Stimulated activated CD4-positive, alpha-beta T cell treated with anti-CD3 and anti-CD28 coated beads, TNF-alpha, amount 100 ng/mL, for 24 hours (primary cell): ENCODE data around the gene ZNF630.
"Not testable (repeated sequence)": the region's sequence is repeated elsewhere in the genome, so short reads cannot be mapped to it uniquely, and the experiment has no call there.

Experiments
- DNase-seq, 3 experiments: peaks; one replicate each; pipeline ENCODE4 v3.0.0-alpha.2; 2020; ENCODE audit warnings: low read depth in 3 of 3

Gene ZNF630

GRCh38 chrX:48030237-48030636 is 41.2 kb downstream of the ZNF630 start:
- DNase-seq: no peak

DNA sequence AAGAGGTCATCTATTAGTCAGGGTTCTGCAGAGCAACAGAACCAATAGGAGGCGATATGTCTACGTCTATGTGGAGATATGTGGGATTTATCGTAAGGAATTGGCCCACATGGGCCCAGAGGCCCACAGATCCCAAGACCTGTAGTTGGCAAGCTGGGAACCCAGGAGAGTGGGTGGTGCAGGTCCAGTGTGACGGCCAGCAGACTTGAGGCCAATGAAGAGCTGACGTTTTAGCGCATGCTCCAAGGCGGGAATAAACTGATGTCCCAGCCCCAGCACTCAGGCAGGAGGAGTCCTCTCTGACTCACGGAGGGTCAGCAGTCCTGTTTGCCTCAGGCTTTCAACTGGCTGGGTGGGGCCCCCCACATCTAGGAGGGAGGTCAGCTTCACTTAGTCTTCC is 43.3 kb downstream of the ZNF630 start:
- no peak for DNase-seq

GRCh38 chrX:48027545-48027944 is 43.9 kb downstream of the ZNF630 start:
- DNase-seq: not testable (repeated sequence)

DNA sequence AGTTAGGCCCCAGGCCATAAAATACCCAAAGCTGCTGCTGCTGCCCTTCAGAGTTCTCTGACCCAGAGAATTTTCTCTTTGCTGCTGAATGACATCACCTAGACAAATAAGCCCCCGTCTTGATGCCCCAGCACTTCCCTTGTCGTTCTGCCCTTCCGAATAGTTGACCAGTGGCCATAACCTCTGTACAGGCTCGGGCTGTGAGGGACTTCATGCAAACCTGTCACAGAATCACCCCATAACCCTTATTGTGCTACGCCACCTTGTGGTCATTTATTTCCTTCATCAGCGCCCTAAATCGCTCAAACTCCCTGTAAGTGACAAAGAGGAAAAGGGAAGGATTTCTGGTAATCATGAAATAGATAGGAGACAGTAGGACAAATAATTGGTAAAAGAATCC is 45.9 kb downstream of the ZNF630 start:
- peak in 1 of 3 experiments; percentile 22 for DNase-seq

GRCh38 chrX:48022738-48023137 is 48.7 kb downstream of the ZNF630 start:
- no peak for DNase-seq

GRCh38 chrX:48022100-48022499 is 49.3 kb downstream of the ZNF630 start:
- no peak for DNase-seq

GRCh38 chrX:48021026-48021900 is 50.2 kb downstream of the ZNF630 start:
- DNase-seq: peak; percentile 53 to 70 (median 53)

DNA sequence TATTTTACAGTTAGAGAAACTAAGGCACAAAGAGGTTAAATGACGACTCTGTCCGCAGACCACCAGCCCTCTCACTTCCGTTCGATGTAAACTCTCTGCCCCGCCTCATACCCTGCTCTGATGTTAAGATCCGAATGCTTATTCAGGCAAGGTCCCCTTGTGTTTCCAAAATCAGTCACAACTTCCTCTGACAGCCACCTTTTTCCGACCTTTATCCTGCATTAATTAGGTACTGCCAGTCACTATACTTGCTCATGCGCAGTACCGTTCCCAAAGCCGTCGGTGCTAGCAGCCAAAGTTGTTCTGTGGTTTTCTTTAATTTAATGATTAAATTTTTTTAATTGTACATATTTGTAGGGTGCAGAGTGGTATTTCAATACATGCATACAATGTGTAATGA is 51.0 kb downstream of the ZNF630 start:
- DNase-seq: peak in 2 of 3 experiments; percentile 18 to 28

GRCh38 chrX:48019892-48020291 is 51.5 kb downstream of the ZNF630 start:
- DNase-seq: not testable (repeated sequence)

DNA sequence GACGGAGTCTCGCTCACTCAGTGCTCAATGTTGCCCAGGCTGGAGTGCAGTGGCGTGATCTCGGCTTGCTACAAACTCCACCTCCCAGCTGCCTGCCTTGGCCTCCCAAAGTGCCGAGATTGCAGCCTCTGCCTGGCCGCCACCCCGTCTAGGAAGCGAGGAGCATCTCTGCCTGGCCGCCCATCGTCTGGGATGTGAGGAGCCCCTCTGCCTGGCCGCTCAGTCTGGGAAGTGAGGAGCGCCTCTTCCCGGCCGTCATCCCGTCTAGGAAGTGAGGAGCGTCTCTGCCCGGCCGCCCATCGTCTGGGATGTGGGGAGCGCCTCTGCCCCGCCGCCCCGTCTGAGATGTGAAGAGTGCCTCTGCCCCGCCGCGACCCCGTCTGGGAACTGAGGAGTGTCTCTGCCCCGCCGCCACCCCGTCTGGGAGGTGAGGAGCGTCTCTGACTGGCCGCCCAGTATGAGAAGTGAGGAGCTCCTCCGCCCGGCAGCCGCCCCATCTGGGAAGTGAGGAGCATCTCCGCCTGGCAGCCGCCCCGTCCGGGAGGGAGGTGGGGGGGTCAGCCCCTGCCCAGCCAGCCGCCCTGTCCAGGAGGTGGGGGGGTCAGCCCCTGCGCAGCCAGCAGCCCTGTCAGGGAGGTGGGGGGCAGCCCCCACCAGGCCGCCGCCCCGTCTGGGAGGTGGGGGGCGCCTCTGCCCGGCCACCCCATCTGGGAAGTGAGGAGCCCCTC is 54.7 kb downstream of the ZNF630 start:
- not testable (repeated sequence) for DNase-seq

DNA sequence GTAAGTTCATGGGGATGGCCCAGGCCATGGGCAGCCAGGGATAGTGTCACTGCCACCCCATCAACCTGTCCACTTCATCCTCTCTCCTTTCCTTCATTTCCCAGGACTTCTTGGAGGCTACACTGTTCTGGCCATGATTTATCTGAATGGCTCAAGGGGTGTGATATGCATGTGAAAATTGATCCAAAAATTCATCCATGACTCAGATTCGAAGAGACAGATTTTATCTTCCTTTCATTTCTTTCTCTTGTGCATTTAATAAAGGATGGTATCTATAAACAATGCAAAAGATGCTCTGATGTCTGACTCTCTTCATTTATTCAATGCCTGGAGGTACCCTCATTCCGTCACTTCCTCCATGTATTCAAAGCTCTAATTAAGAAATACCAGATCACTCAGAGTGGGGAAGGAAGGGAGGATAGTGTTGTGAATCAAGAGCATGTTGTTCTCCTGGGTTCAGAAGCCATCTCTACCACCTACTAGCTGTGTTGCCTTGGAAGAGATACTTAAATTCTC is 61.9 kb downstream of the ZNF630 start:
- DNase-seq: not testable (repeated sequence)
